ENCODE results near the gene HOXC9. TPM values are rescaled to one million over a fixed set of nuclear protein-coding genes. Genes with fewer than 3 reads are reported as not detected.

The HOXC9 gene
- polyA plus RNA-seq, 2 of the 4 experiments (the other 2 are of a cell fraction): 5.2 to 6.6 TPM

- Histone ChIP-seq H3K4me3 (no peak overlapping the region), H3K9me3 (no peaks in the 10 kb centered on the region), H3K4me1 (no peaks in the 10 kb centered on the region), H3K4me2 (no peak overlapping the region), H3K27ac (no peak overlapping the region)
- ATAC-seq: no peak
- ChIA-PET POLR2A (no interaction called here), CTCF (interaction anchor here (0.9 to 27.9 kb wide), 7 partner anchors 8 to 288 kb away, joined by 3 to 476 read pairs (median 4); partner anchors contain the start of genes HOXC4, HOXC5 and SMUG1)
- TF ChIP-seq NR3C1 (IDR thresholded peaks at IDR 0.05) (no peak), FOSB (CRISPR knock-in tag; IDR thresholded peaks at IDR 0.05) (no peak), ATOH8 (CRISPR knock-in tag; IDR thresholded peaks at IDR 0.05; ENCODE audit: low read depth) (no peak), BCL3 (IDR thresholded peaks at IDR 0.05) (no peak), SREBF2 (IDR thresholded peaks at IDR 0.05) (no peak), ZFP36 (IDR thresholded peaks at IDR 0.05; ENCODE audit: borderline replicate concordance, partially characterized antibody) (no peak), RARB (CRISPR knock-in tag; IDR thresholded peaks at IDR 0.05) (no peak), GATA3 (IDR thresholded peaks at IDR 0.05; ENCODE audit: borderline replicate concordance) (no peak), PBX3 (IDR thresholded peaks at IDR 0.05) (no peak), POLR2A (IDR thresholded peaks at IDR 0.05; ENCODE audit: low read length) (no peak), JUN (IDR thresholded peaks at IDR 0.05) (no peak), CHD2 (IDR thresholded peaks at IDR 0.05; ENCODE audit: low read length, partially characterized antibody) (no peak)
- DNase-seq (ENCODE audit: low read depth in 1 of 2, low spot score in 1 of 2): no peak
- no peak for FAIRE-seq
These were observed 45.4 kb downstream of the HOXC9 start for GRCh38 chr12:54045401-54045800.

- WGBS (ENCODE audit: missing lambda C conversion rate): 78% methylated on average over 16 of the region's 16 CpGs
- Histone ChIP-seq H3K4me2 (no peak overlapping the region), H3K4me3 (no peak overlapping the region), H3K9me3 (no peaks in the 10 kb centered on the region), H3K4me1 (no peaks in the 10 kb centered on the region), H3K27ac (no peak overlapping the region)
- ChIA-PET CTCF (interaction anchor here (1.0 to 27.9 kb wide), 3 partner anchors 13 to 167 kb away, joined by 3 to 476 read pairs (median 18); partner anchors contain the start of genes HOXC5 and SMUG1), POLR2A (no interaction called here)
- TF ChIP-seq CBX2 (IDR thresholded peaks at IDR 0.05; ENCODE audit: borderline replicate concordance, low read depth) (no peak), USF2 (IDR thresholded peaks at IDR 0.05) (no peak), ESRRA (IDR thresholded peaks at IDR 0.05; ENCODE audit: borderline replicate concordance, low read length) (no peak), SREBF2 (IDR thresholded peaks at IDR 0.05) (no peak), POLR2A (IDR thresholded peaks at IDR 0.05; ENCODE audit: low read length) (no peak), TP53 (CRISPR knock-in tag; IDR thresholded peaks at IDR 0.05) (no peak), MAFK (IDR thresholded peaks at IDR 0.05; ENCODE audit: partially characterized antibody) (no peak), BHLHE40 (IDR thresholded peaks at IDR 0.05; ENCODE audit: low read depth, low read length) (no peak), FOSB (CRISPR knock-in tag; IDR thresholded peaks at IDR 0.05) (no peak), SMC3 (IDR thresholded peaks at IDR 0.05) (no peak), PBX3 (IDR thresholded peaks at IDR 0.05) (no peak)
- no peak for DNase-seq (ENCODE audit: low read depth in 1 of 2, low spot score in 1 of 2)
- ATAC-seq: no peak
- no peak for FAIRE-seq
These were observed 46.0 kb downstream of the HOXC9 start for GRCh38 chr12:54045868-54046521.

GRCh38 chr12:54046809-54047159 lies 46.8 kb downstream of the HOXC9 start:
- Histone ChIP-seq H3K4me2 (no peak overlapping the region), H3K4me3 (no peak overlapping the region), H3K27ac (no peak overlapping the region), H3K9me3 (no peaks in the 10 kb centered on the region), H3K4me1 (no peaks in the 10 kb centered on the region)
- FAIRE-seq (no peak), DNase-seq (ENCODE audit: low read depth in 1 of 2, low spot score in 1 of 2) (no peak), ATAC-seq (no peak)
- ChIA-PET POLR2A (no interaction called here), CTCF (no interaction called here)
- WGBS (ENCODE audit: missing lambda C conversion rate): 90% methylated on average over 27 of the region's 27 CpGs
- TF ChIP-seq ZNF302 (CRISPR knock-in tag; IDR thresholded peaks at IDR 0.05): no peak
- TF ChIP-seq ZC3H11A (IDR thresholded peaks at IDR 0.05): no peak
- no peak for TF ChIP-seq HMGXB4 (CRISPR knock-in tag; IDR thresholded peaks at IDR 0.05; ENCODE audit: borderline replicate concordance)
- TF ChIP-seq KDM5A (IDR thresholded peaks at IDR 0.05): no peak
- no peak for TF ChIP-seq RFX5 (IDR thresholded peaks at IDR 0.05)
- TF ChIP-seq BHLHE40 (IDR thresholded peaks at IDR 0.05; ENCODE audit: low read depth, low read length): no peak
- TF ChIP-seq EHF (CRISPR knock-in tag; IDR thresholded peaks at IDR 0.05): no peak
- TF ChIP-seq MYC (IDR thresholded peaks at IDR 0.05; ENCODE audit: borderline replicate concordance, low read length): no peak
- TF ChIP-seq MAZ (IDR thresholded peaks at IDR 0.05; ENCODE audit: borderline replicate concordance, low read depth, low read length): no peak
- no peak for TF ChIP-seq EHMT2 (IDR thresholded peaks at IDR 0.05; ENCODE audit: low read depth)
- no peak for TF ChIP-seq HOXB5 (CRISPR knock-in tag; IDR thresholded peaks at IDR 0.05)
